ENCODE measurements around the gene IST1.

The IST1 gene

DNA sequence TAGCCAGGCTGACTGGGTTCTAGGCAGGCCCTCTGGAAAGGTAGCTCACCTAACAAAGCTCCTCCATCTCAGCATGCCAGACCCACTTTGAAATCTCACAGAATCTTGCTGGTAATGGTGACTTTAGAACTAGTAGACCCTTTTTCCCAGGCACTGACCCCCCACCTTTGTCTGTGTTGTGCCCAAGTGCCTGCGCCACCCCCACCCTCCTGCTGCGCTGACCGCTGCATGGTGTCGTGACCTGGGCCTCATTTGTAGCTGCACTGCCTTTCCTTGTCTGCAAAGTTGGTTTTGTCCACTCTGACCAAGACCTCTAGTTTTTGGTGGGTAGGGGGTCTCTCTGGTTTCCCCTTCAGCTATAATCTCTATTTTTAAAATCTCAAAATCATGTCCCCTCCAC is 42.8 kb upstream of the IST1 start:
- DNase-seq (ENCODE audit: low spot score), result no peak

DNA sequence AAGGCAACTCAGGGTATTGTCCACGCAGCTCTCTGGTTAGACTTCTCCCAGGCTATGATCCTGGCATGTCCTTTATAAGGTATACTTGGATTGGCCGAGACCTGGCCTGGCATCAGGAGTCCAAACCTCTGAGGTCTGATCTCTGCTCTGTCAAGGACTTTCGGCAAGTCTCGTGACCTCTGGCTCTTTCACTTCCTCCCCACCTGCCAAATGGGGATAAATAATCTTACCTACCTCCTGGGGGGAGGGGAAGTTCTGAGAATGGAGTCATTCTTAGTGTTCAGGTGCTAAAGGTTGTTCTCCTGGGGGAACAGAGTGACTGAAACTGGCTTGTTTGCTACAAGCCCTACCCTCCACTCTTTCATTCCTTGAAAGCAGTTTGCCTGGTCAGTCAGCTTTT is 41.9 kb upstream of the IST1 start:
- DNase-seq (ENCODE audit: low spot score), result peak; percentile 65
- TF ChIP-seq, protein P1, sequence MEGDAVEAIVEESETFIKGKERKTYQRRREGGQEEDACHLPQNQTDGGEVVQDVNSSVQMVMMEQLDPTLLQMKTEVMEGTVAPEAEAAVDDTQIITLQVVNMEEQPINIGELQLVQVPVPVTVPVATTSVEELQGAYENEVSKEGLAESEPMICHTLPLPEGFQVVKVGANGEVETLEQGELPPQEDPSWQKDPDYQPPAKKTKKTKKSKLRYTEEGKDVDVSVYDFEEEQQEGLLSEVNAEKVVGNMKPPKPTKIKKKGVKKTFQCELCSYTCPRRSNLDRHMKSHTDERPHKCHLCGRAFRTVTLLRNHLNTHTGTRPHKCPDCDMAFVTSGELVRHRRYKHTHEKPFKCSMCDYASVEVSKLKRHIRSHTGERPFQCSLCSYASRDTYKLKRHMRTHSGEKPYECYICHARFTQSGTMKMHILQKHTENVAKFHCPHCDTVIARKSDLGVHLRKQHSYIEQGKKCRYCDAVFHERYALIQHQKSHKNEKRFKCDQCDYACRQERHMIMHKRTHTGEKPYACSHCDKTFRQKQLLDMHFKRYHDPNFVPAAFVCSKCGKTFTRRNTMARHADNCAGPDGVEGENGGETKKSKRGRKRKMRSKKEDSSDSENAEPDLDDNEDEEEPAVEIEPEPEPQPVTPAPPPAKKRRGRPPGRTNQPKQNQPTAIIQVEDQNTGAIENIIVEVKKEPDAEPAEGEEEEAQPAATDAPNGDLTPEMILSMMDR (IDR thresholded peaks at IDR 0.05; ENCODE audit: extremely low read depth, missing control alignments), result no peak

More for the DNA sequence above, 42.8 kb upstream of the IST1 start:
- TF ChIP-seq, protein P1 (IDR thresholded peaks at IDR 0.05; ENCODE audit: extremely low read depth, missing control alignments), result no peak

DNA sequence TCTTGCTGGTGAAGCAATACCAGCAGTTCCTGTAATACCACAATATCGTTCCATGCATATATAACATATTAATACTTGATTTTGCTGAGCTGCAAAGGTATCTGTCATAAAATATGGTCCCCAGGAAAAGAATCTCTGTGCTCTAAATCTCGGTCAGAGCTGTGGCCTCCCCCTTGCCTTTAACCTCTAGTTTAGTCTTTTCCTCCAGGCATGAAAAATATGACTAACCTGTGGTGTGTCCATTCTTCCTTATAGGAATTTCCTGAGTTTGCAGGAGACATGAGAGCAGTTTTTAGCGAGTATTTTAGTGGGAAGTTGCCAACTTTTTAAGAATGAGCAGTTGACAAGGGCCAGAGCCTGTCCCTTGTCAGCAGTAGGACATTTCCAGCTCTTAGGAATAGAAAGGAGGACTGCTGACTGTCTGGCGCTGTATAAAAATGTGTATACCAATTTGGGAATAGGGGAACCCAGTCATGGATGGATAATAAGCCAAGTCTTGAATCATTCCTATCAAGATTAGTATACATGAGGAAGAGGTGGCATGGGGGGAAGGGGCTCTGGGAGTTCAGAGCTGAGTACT is 40.9 kb upstream of the IST1 start:
- TF ChIP-seq, protein P1 (IDR thresholded peaks at IDR 0.05; ENCODE audit: extremely low read depth, missing control alignments), result no peak
- no peak for DNase-seq (ENCODE audit: low spot score)

DNA sequence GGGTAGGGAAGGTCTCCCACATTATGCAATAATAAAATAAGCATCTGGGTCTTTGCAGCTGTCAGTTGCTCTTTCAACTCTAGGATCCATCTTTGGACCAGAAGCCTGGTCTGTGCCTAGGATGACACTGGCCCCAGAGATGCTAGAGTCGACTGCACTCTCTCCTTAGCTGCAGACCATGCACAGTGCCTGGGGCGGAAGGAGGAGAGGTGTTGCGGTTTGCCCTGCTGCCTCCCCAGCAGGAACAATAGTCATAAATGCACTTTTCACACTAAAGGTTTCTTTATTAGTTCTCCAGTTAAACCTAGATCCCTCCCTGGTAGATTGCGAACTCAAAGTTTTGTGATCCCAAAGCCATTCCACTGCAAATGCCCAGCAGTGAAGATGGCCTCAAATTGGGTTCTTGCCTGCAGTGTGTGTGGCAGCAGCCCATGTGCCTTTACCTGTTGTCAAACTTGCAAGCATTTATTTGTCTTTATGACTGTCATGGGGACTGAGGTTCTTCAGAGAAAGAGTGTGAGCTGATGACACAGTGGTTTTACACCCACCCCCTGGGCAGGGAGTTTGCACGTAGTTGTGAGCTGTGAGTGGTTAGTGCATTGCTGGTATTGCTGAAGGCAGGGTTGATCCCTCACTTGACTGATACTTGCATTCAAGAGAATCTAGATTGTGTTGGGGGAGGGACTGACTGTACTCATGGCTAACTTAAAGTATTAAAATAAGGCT is 39.2 kb upstream of the IST1 start:
- TF ChIP-seq, protein P1 (IDR thresholded peaks at IDR 0.05; ENCODE audit: extremely low read depth, missing control alignments), result no peak
- no peak for DNase-seq (ENCODE audit: low spot score)

DNA sequence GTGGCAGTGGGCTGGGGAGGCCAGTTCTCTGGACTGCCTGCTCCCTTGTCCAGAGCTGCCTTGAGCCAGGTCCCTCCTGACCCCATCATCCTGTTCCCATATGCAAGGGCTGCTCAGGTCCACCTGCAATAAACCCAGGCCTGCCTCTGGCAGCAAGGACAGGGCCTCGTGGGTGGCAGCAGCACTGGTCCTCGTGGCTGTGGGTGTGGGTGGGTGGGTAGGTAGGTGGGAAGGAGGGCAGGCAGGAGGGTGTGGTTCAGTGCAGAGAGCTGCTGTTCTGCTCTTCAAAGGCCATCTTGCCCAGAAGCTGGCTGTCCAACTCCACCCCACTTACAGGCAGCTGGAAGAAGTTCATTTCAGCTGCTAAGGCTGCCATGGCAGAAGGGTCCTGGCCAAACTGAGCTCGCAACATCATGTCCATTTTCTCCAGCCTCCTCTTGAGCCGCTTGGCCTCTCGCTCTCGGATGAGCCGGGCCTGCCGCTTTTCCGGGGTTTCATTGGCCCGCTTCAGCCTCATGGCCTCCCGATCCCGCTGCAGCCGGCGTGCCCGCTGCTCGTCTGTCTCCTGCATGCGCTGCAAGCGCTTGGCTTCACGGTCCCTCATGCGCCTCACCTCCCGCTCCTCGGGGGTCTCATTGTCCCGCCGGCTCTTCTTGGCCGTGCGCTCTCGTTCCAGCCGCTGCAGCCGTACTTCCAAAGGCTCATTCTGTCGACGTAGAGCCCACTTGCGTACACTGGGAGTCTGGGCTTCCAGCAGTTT is 35.4 kb upstream of the IST1 start:
- TF ChIP-seq, protein P1 (IDR thresholded peaks at IDR 0.05; ENCODE audit: extremely low read depth, missing control alignments), result no peak
- DNase-seq (ENCODE audit: low spot score), result no peak

DNA sequence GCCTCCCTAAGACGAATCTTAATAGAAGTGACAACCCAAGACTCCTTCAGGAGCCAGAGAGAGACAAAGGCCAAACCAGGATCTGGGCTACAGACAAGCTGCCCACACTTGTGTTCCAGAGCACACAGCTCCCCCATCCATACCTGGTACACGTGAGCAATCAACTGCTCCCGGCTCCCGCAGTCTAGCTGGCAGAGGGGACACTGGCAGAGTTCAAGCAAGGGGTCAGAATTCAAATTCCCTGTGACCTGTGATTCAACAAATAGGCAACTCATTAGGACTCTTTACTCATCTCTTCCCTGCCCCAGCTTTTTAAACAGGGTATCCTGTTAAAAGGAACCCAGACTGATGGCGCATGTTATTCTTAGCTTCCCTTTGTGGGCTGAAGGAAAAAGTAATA is 31.3 kb upstream of the IST1 start:
- TF ChIP-seq, protein P1 (IDR thresholded peaks at IDR 0.05; ENCODE audit: extremely low read depth, missing control alignments), result no peak
- DNase-seq (ENCODE audit: low spot score), result no peak
